OCI-LY3 (cell line): ENCODE data around the gene N4BP2.
"Not testable (repeated sequence)": the region's sequence is repeated elsewhere in the genome, so short reads cannot be mapped to it uniquely, and the experiment has no call there.

Experiments
- CTCF ChIP-seq: fragments of 200-600, 300-600 bp; sonication (generic); IDR thresholded peaks from 2 replicates; pipeline ENCODE4 v1.5.1; 2014; ENCODE audit warnings: antibody characterized with exemption, low read length, low read depth
- EZH2phosphoT487 ChIP-seq: fragments of 200-600 bp; shearing (Covaris generic); IDR thresholded peaks from 2 replicates; pipeline ENCODE4 v1.6.1; 2018; ENCODE audit warnings: antibody characterized with exemption, mixed run types, low read depth

- not testable (repeated sequence) for TF ChIP-seq CTCF, EZH2phosphoT487
Measured at GRCh38 chr4:40093400-40093799, 36.8 kb downstream of the N4BP2 start.
